HG03439 (cell line): ENCODE measurements around the gene HPCAL4.

Experiments used
- ATAC-seq: cut with Tn5 transposase; IDR thresholded peaks from one replicate; pipeline ENCODE4 v1.9.1; 2021; ENCODE audit warnings: mild to moderate bottlenecking, moderate library complexity; ENCODE audit not compliant: unreplicated experiment

Gene HPCAL4

GRCh38 chr1:39704757-39705156 is 13.5 kb upstream of the HPCAL4 start:
- no peak for ATAC-seq

GRCh38 chr1:39701049-39701439 is 9.8 kb upstream of the HPCAL4 start:
- no peak for ATAC-seq

- ATAC-seq, result no peak
Observed at GRCh38 chr1:39700348-39700747, 9.1 kb upstream of the HPCAL4 start.

GRCh38 chr1:39699419-39699818 is 8.2 kb upstream of the HPCAL4 start:
- ATAC-seq, result no peak

- no peak for ATAC-seq
Observed at GRCh38 chr1:39698568-39698967, 7.3 kb upstream of the HPCAL4 start.

GRCh38 chr1:39696448-39696847 is 5.2 kb upstream of the HPCAL4 start:
- no peak for ATAC-seq

- no peak for ATAC-seq
Observed at GRCh38 chr1:39695016-39695415, 3.8 kb upstream of the HPCAL4 start.

- no peak for ATAC-seq
Observed at GRCh38 chr1:39694026-39694425, 2.8 kb upstream of the HPCAL4 start.

- ATAC-seq, result no peak
Observed at GRCh38 chr1:39692152-39693074, 1.2 kb upstream of the HPCAL4 start.

GRCh38 chr1:39690794-39691382 is 345 bp downstream of the HPCAL4 start:
- no peak for ATAC-seq

- ATAC-seq, result no peak
Observed at GRCh38 chr1:39690225-39690624, 1.0 kb downstream of the HPCAL4 start.

GRCh38 chr1:39689635-39690034 is 1.6 kb downstream of the HPCAL4 start:
- ATAC-seq, result no peak

- no peak for ATAC-seq
Observed at GRCh38 chr1:39689214-39689613, 2.0 kb downstream of the HPCAL4 start.

- no peak for ATAC-seq
Observed at GRCh38 chr1:39688706-39689105, 2.5 kb downstream of the HPCAL4 start.

- no peak for ATAC-seq
Observed at GRCh38 chr1:39687243-39687642, 4.0 kb downstream of the HPCAL4 start.

GRCh38 chr1:39685071-39685470 is 6.2 kb downstream of the HPCAL4 start:
- no peak for ATAC-seq

- no peak for ATAC-seq
Observed at GRCh38 chr1:39684313-39684664, 6.9 kb downstream of the HPCAL4 start.

- no peak for ATAC-seq
Observed at GRCh38 chr1:39683591-39684312, 7.5 kb downstream of the HPCAL4 start.

- ATAC-seq, result no peak
Observed at GRCh38 chr1:39681999-39682398, 9.2 kb downstream of the HPCAL4 start.

- no peak for ATAC-seq
Observed at GRCh38 chr1:39681294-39681693, 9.9 kb downstream of the HPCAL4 start.

- no peak for ATAC-seq
Observed at GRCh38 chr1:39680751-39681150, 10.5 kb downstream of the HPCAL4 start.

- no peak for ATAC-seq
Observed at GRCh38 chr1:39679821-39680220, 11.4 kb downstream of the HPCAL4 start.
